C4-2B (cell line): ENCODE data around the gene TMUB1.

Experiments
- CTCF ChIP-seq: fragments of 450-650 bp; conservative IDR thresholded peaks from 2 replicates; pipeline ENCODE4 v1.5.1; 2017; ENCODE audit warnings: mild to moderate bottlenecking
- ZFX ChIP-seq: fragments of 450-650 bp; IDR thresholded peaks from 2 replicates; pipeline ENCODE4 v1.6.1; 2017

- no peak for TF ChIP-seq CTCF
- no peak for TF ChIP-seq ZFX
These were observed 9.3 kb downstream of the TMUB1 start for GRCh38 chr7:151073990-151074389.
